HepG2 (cell line): ENCODE results near the gene IZUMO1R. TPM values are rescaled to one million over a fixed set of nuclear protein-coding genes. Genes with fewer than 3 reads are reported as not detected.

ENCODE experiments used
- ATAC-seq: fragments of 200-7000 bp; cut with Tn5 transposase; 3 replicates; pipeline ENCODE4 v1.9.1; 2020; ENCODE audit warnings: mild to moderate bottlenecking, moderate library complexity
- BruUV-seq: library from RNA; stranded (reverse); fragments of 400-500 nt; replicated peaks from 2 replicates; lab custom pipeline; 2021; lab: Mats Ljungman, UMichigan
- CTCF ChIA-PET: fragments of 300-600 bp; formaldehyde crosslinking; extraction: SDS; loops from one replicate; lab custom pipeline; 2021; ENCODE audit warnings: low total read pairs, inconsistent platforms, low intra/inter-chr PET ratio; lab: Yijun Ruan, JAX
- POLR2A ChIA-PET: fragments of 350-600 bp; sonication (Branson Sonifier 250); formaldehyde crosslinking; loops from one replicate; lab custom pipeline; 2020; ENCODE audit warnings: antibody characterized with exemption, inconsistent platforms; lab: Yijun Ruan, JAX
- DNase-seq: peaks from one replicate; pipeline ENCODE4 v3.0.0-alpha.2; 2015; ENCODE audit warnings: low spot score
- FAIRE-seq: peaks from 3 replicates; lab custom pipeline; 2011; peaks lifted over from hg19 to GRCh38; lab: Jason Lieb, UNC
- H2AFZ ChIP-seq: one replicate; pipeline ENCODE4 v1.6.1; 2011; ENCODE audit warnings: low read length, inconsistent platforms
- H3K27ac ChIP-seq: fragments of 300-600 bp; 3 replicates; pipeline ENCODE4 v1.8.0; 2011; ENCODE audit warnings: mixed run types, mild to moderate bottlenecking, mixed read lengths, low read length, inconsistent platforms; ENCODE audit not compliant: insufficient read depth; ENCODE audit errors: extremely low read length
- H3K27me3 ChIP-seq, 2 experiments: fragments of 200-600 bp in 1 of 2; 2 replicates in 1 of 2; 3 replicates in 1 of 2; pipeline versions ENCODE4 v1.6.0 to v1.8.0; 2011; ENCODE audit warnings: low read length in 2 of 2, mild to moderate bottlenecking in 2 of 2, moderate library complexity in 2 of 2, inconsistent platforms in 1 of 2; ENCODE audit not compliant: insufficient read depth in 2 of 2, control insufficient read depth in 1 of 2
- H3K36me3 ChIP-seq, 2 experiments: fragments of 200-600 bp in 1 of 2; replicated peaks in 1 of 2; 2 replicates in 1 of 2; 3 replicates in 1 of 2; pipeline versions ENCODE4 v1.5.1 to v1.8.0; 2011; ENCODE audit warnings: low read length in 2 of 2, inconsistent platforms in 1 of 2; ENCODE audit not compliant: insufficient read depth in 2 of 2, control insufficient read depth in 1 of 2
- H3K4me1 ChIP-seq: 2 replicates; pipeline ENCODE4 v1.5.1; 2012; ENCODE audit warnings: low read length, inconsistent platforms; ENCODE audit not compliant: insufficient read depth
- H3K4me2 ChIP-seq: 2 replicates; pipeline ENCODE4 v1.6.0; 2011; ENCODE audit warnings: low read depth, low read length, inconsistent platforms
- H3K4me3 ChIP-seq, 3 experiments: fragments of 200-600 bp in 1 of 3; sonication (generic), shearing (Covaris generic) in 1 of 3; replicated peaks in 1 of 3; 2 replicates each; pipeline ENCODE4 v1.5.1; 2011 to 2016; ENCODE audit warnings: low read length in 3 of 3, inconsistent platforms in 2 of 3, low read depth in 2 of 3, mild to moderate bottlenecking in 2 of 3, control low read depth in 1 of 3, mixed read lengths in 1 of 3; ENCODE audit not compliant: insufficient read depth in 1 of 3
- H3K79me2 ChIP-seq: one replicate; pipeline ENCODE4 v1.6.1; 2011; ENCODE audit warnings: low read length, inconsistent platforms; ENCODE audit not compliant: insufficient read depth
- H3K9ac ChIP-seq: 2 replicates; pipeline ENCODE4 v1.6.0; 2011; ENCODE audit warnings: mild to moderate bottlenecking, low read depth, low read length, inconsistent platforms; ENCODE audit not compliant: insufficient read depth
- H3K9me3 ChIP-seq: 2 replicates; pipeline ENCODE4 v1.5.1; 2012; ENCODE audit warnings: mild to moderate bottlenecking, low read length
- H4K20me1 ChIP-seq: 2 replicates; pipeline ENCODE4 v1.6.0; 2011; ENCODE audit warnings: inconsistent platforms, mild to moderate bottlenecking, low read length, moderate library complexity; ENCODE audit not compliant: insufficient read depth
- AHDC1 ChIP-seq: sonication (generic); formaldehyde crosslinking; IDR thresholded peaks from 2 replicates; pipeline ENCODE4 v1.5.1; 2020; ENCODE audit warnings: mild to moderate bottlenecking, missing genetic modification reagents, borderline replicate concordance
- TCF7L2 ChIP-seq: IDR thresholded peaks from 2 replicates; pipeline ENCODE4 v1.6.1; 2011; ENCODE audit warnings: mild to moderate bottlenecking, low read depth, low read length, moderate library complexity
- TP53 ChIP-seq: sonication (generic); formaldehyde crosslinking; conservative IDR thresholded peaks from 2 replicates; pipeline ENCODE4 v1.4.0; 2020; ENCODE audit warnings: missing genetic modification reagents
- WGBS: methylation state at CpG from one replicate; pipeline ENCODE4 v1.1.6; 2017; ENCODE audit warnings: low lambda C conversion rate; 5-methylcytosine and 5-hydroxymethylcytosine counted together
- in situ Hi-C: cut with HindIII; loops from 2 replicates; pipeline ENCODE4 v1.10.0; 2017; ENCODE audit warnings: low pct_unique_long_range_greater_than_20kb; ENCODE audit not compliant: extremely low pct_ligation_motif_present
- intact Hi-C: fragments of 100-400 bp; cut with micrococcal nuclease; formaldehyde crosslinking; loops from one replicate; pipeline ENCODE4 v1.10.0; 2022; ENCODE audit not compliant: unreplicated experiment
- polyA plus RNA-seq, 8 experiments: library from polyadenylated mRNA; depleted of rRNA in 3 of 8; stranded (reverse) in 7 of 8; unstranded in 1 of 8; fragments of >200 nt; fragmentation: Illumina TruSeq in 4 of 8; extraction: Trizol in 4 of 8; gene quantifications; 2 replicates each; pipeline versions ENCODE4 v1.2.1 to v1.2.3, GENCODE V29; 2011 to 2016; ENCODE audit warnings: low read depth in 4 of 8, missing spikeins in 1 of 8, mixed read lengths in 1 of 8; ENCODE audit not compliant: insufficient read depth in 1 of 8
- total RNA-seq, 5 experiments: library from RNA; depleted of rRNA; stranded (reverse); fragments of >200 nt; fragmentation: Illumina TruSeq; extraction: Trizol; gene quantifications; 2 replicates each; pipeline ENCODE4 v1.2.3, GENCODE V29; 2016; ENCODE audit warnings: low read depth in 1 of 5

IZUMO1R gene
- total and polyA plus RNA-seq, 2 of the 13 experiments (the other 11 are each of a cell fraction or from before 2014, with no cell fraction given): not detected

- H3K9ac ChIP-seq: no peak overlapping the region
- no peak overlapping the region for H3K4me2 ChIP-seq
- no peak overlapping the region for H3K4me3 ChIP-seq
- DNase-seq: no peak
- no peak overlapping the region for H3K27ac ChIP-seq
- TF ChIP-seq TCF7L2 (no peak), TP53 (CRISPR knock-in tag) (no peak)
- TF ChIP-seq, all 625 proteins: peak for 0
- in situ Hi-C loops (no loop called here), intact Hi-C loops (no loop called here)
- no peak for ATAC-seq
- ChIA-PET CTCF (no interaction called here), POLR2A (no interaction called here)
- Histone ChIP-seq H4K20me1 (no peaks in the 10 kb centered on the region), H3K79me2 (no peaks in the 10 kb centered on the region), H3K36me3 (no peaks in the 10 kb centered on the region), H2AFZ (no peak overlapping the region), H3K27me3 (no peaks in the 10 kb centered on the region; a peak in 1 of 5 replicates), H3K4me1 (no peaks in the 10 kb centered on the region), H3K9me3 (no peaks in the 10 kb centered on the region)
- no peak for FAIRE-seq
- no TSS peak for BruUV-seq
- 54% methylated on average over 2 of the region's 2 CpGs for WGBS
Observed at GRCh38 chr11:94330789-94331188, 26.4 kb downstream of the IZUMO1R start.

GRCh38 chr11:94332814-94333213 is 28.4 kb downstream of the IZUMO1R start:
- ATAC-seq (no peak), FAIRE-seq (no peak), DNase-seq (no peak)
- Histone ChIP-seq H3K9me3 (no peaks in the 10 kb centered on the region), H3K4me3 (no peak overlapping the region), H2AFZ (no peak overlapping the region), H3K36me3 (no peaks in the 10 kb centered on the region), H3K4me1 (no peaks in the 10 kb centered on the region), H3K27ac (no peak overlapping the region), H3K4me2 (no peak overlapping the region), H3K9ac (no peak overlapping the region), H3K27me3 (no peaks in the 10 kb centered on the region; a peak in 2 of 5 replicates), H3K79me2 (no peaks in the 10 kb centered on the region), H4K20me1 (no peaks in the 10 kb centered on the region)
- ChIA-PET POLR2A (no interaction called here), CTCF (no interaction called here)
- in situ Hi-C loops (no loop called here), intact Hi-C loops (no loop called here)
- no peak for TF ChIP-seq AHDC1 (CRISPR knock-in tag)
- BruUV-seq: no TSS peak
